ENCODE data around the gene BRI3BP.
"Not testable (repeated sequence)": the region's sequence is repeated elsewhere in the genome, so short reads cannot be mapped to it uniquely, and the experiment has no call there.

BRI3BP gene

DNA sequence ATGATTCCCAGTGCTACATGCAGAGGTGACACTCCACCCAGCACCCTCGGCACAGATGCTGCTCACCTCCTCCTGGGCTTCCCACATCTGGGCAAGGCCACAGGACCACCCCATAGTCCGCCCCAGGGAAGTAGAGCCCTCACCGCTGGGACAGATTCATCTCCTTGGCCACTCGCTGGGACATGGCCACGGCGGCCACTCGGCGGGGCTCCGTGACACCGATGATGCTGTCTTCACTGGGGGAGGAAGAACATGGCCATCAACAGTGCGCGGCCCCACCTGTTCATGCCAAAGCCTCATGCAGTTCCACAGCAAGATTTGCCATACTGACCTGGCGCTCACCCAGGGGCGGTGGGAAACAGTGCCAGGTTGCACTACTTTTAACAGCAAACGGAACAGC lies 18.2 kb upstream of the BRI3BP start:
- DNase-seq = no peak

- no peak for DNase-seq
Observed at GRCh38 chr12:124976999-124977398, 16.4 kb upstream of the BRI3BP start.

GRCh38 chr12:124979568-124979967 lies 13.9 kb upstream of the BRI3BP start:
- no peak for DNase-seq

GRCh38 chr12:124980098-124980892 lies 13.2 kb upstream of the BRI3BP start:
- DNase-seq = no peak

DNA sequence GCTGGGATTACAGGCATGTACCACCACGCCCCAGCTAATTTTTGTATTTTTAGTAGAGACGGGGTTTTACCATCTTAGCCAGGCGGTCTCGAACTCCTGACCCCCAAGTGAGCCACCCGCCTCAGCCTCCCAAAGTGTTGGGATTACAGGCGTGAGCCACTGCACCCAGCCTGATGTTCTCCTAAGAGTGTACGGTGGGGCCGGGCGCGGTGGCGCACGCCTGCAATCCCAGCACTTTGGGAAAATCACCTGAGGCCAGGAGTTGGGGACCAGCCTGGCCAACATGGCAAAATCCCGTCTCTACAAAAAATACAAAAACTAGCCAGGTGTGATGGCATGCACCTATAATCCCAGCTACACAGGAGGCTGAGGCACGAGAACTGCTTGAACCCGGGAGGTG lies 6.6 kb upstream of the BRI3BP start:
- DNase-seq = not testable (repeated sequence)

DNA sequence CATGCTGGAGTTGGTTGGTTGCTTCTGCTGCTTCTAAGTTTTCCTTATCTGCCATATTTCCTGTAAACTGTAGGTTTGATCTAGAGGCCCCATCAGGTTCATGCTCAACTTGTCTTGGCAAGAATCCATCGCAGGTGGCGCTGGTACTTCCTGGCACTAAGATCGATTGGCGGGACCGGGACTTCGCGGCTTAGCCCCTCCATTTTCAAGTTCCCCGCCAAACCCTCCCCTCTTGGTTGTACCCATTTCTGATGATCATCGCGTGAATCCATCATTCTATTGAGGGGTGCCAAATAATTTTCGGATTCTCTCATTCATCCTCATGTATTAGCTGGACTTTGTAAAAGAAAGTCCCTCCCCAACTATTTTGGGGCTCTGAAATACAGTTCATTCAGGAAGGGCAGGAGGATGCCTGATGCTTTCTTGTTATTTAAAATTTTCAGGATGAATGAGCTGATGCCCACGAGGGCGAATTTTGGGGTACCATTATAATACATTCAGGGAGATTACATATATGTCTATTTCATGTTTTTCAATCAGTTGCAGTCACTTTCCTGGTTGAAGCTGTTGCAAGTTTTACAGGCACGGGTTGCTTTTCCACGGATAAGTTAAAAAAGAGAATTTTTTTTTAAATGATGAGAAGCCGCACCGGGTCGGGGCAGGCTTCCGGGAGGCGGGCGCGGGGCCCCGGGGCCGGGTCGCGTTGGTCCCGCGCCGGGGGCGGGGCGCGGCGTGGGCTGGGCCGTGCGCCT lies 395 bp upstream of the BRI3BP start:
- DNase-seq = peak; percentile 66 to 86

DNA sequence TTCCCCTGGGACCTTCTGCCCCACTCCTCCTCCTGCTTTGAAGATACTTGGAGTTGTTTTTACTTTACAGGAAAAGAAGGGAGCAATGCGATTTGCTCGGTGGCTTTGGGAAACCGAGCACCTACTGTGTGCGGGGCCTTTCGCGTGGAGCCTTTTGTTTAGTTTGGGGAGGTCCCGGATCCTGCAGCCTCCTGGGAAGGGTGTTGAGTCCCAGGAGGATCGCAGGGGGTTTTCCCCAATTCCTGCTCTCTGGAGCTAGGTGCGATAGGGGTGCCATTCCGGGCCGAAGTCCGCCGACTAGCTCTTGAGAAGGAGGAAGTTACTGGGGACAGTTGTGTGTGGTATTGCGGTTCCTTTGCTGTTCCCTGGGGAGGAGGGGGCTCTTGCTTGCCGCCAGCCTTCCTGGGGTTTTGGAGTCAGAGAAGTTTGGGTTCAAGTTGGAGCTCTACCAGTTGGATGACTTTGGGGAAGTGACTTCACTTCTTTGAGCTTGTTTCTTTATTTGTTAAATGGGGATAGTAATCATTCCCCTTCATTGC lies 1.1 kb downstream of the BRI3BP start:
- no peak for DNase-seq

GRCh38 chr12:124995200-124995961 lies 1.9 kb downstream of the BRI3BP start:
- DNase-seq = no peak

DNA sequence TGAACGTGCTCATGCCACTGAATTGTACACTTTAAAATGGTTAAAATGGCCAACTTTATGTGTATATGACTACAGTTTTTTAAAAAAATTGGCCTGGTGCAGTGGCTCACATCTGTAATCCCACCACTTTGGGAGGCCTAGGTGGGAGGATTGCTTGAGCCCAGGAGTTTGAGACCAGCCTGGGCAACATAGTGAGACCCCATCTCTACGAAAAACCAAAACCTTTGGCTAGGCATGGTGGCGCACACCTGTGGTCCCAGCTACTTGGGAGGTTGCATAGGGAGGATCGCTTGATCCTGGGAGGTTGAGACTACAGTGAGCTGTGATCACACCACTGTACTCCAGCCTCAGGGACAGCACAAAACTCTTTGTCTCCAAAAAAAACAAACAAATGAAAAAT lies 5.3 kb downstream of the BRI3BP start:
- no peak for DNase-seq

DNA sequence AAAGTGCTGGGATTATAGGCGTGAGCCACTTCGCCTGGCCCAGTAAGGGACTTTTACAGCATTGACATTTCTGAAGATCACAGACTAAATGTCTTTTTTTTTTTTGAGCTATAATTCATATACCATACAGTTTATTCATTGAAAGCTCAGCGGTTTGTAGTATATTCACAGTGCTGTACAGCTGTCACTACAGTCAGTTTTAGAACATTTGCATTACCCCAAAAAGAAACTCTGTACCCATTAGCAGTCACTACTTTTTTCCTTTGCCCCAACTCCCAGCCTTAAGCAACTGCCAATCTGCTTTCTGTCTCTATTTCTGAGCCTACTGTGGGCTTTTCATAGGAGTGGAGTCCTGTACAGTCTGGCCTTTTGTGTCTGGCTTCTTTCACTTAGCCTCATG lies 8.2 kb downstream of the BRI3BP start:
- no peak for DNase-seq

DNA sequence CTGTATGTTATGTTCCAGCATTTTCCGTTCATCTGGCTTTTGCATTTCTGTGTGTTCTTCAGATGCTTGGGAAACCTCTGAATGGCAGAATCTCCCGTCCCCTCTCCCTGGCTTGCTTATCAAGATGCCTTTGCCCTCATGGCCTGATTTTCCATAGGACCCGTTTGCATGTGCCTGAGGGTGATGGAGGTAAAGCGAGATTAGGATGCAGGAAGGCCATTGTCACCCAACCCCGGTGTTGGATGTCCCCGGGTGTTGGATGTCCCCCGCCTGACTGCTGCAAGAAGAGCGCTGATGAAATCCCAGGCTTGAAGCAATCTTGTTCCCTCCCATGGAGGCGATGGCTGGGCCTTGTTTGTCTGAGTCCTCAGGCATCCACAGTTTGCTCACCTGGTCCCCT lies 9.6 kb downstream of the BRI3BP start:
- no peak for DNase-seq

GRCh38 chr12:125004621-125005020 lies 11.2 kb downstream of the BRI3BP start:
- no peak for DNase-seq

DNA sequence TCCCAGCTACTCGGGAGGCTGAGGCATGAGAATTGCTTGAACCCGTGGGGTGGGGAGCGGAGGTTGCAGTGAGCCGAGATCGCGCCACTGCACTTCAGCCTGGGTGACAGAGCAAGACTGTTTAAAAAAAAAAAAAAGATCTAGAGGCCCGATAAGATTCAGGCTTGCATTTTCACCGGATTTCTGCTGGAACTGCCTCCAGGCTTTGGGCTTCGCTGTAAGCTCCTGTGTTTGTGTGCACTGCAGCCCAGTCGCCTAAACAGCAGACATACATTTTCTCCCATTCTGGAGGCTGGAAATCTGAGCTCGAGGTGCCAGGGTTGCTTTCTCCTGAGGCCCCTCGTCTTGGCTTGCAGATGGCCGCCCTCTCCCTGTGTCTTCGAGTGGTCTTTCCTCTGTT lies 12.2 kb downstream of the BRI3BP start:
- DNase-seq = no peak

DNA sequence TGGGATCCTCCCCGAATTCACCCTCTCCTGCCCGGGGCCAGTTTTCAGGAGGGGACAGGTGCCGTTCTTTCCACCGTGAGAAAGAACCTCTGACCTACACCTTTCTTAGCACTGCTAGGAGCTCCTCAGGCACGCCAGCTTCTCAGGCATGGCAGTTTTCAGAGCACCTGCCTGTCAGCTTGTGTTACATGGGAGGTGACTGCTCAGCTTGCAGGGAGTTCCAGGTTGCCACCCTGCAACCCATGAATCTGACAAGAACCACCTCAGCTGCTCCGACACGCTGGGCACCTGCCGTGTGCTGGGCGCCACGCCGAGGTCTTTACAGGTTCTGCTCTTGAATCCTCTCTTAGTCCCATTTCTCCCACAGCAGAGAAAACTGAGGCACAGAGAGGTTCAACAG lies 12.9 kb downstream of the BRI3BP start:
- peak in 1 of 2 experiments; percentile 26 for DNase-seq

- DNase-seq = no peak
Observed at GRCh38 chr12:125013816-125014442, 20.5 kb downstream of the BRI3BP start.

- DNase-seq = no peak
Observed at GRCh38 chr12:125014526-125014925, 21.1 kb downstream of the BRI3BP start.

GRCh38 chr12:125015680-125016310 lies 22.4 kb downstream of the BRI3BP start:
- DNase-seq = no peak

DNA sequence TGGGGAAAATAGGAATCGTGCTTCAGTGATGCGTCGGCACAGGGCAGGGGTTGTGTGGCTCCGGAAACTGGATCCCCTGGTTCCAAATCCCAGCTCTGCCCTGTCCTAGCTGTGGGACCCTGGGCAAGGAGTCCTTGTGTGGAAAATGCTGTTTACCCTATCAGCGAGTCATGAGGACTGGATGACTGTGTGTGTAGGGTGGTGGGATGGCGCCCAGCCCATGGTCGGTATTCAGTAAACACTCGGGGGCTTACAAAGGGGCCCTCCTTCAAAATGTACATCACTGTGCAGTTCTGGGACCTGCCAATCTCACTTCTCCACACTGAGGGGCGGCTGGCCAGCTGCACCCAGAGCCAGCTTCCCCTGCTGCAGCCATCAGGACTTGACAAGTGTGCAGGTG lies 24.4 kb downstream of the BRI3BP start:
- DNase-seq = no peak

- DNase-seq = no peak
Observed at GRCh38 chr12:125018356-125018755, 24.9 kb downstream of the BRI3BP start.

GRCh38 chr12:125021096-125021495 lies 27.7 kb downstream of the BRI3BP start:
- no peak for DNase-seq

DNA sequence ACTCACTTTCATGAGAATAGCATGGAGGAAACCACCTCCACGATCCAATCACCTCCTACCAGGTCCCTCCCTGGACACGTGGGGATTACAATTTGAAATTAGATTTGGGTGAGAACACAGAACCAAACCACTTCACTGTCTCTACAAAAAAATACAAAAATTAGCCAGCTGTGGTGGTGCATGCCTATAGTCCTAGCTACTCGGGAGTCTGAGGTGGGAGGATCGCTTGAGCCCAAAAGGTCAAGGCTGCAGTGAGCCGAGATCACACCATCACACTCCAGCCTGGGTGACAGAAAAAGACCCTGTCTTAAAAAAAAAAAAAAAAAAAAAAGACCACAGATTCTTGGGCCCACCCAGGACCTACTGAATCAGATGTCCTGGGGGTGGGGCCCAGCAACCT lies 28.3 kb downstream of the BRI3BP start:
- no peak for DNase-seq

DNA sequence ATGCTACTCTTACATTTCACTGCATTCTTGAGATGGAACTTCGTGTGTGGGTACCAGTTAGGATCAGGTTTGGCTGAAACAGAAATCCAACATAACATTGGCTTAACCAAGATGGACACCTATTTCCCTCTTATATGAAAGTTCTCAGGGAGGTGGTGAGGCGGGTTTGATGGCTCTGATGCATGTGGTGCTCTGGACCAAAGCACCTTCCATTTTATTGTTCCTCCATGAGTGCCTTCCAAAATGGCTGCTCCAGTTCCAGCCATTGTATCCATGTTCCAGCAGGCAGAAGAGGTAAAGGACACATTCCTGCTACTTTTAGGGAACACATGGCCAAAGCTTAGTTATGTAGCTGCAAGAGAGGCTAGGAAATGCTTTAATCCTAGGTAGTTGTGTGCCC lies 29.6 kb downstream of the BRI3BP start:
- DNase-seq = no peak

Measured in NCI-H187 (cell line).